Thyroid gland (tissue), 4 donors: ENCODE data around the gene ESRRB.

Experiments
- POLR2A ChIP-seq, 2 donors: fragments of 450-650 bp; IDR thresholded peaks; one replicate each; pipeline ENCODE4 v1.6.1; 2017; ENCODE audit warnings: antibody characterized with exemption in 2 of 2, mild to moderate bottlenecking in 2 of 2, moderate library complexity in 1 of 2
- TF ChIP-seq, protein P1 (sequence below), 6 experiments: fragments of 200-600 bp in 3 of 6; fragments of 450-650 bp in 3 of 6; sonication (generic) in 3 of 6; IDR thresholded peaks; one replicate each; pipeline ENCODE4 v1.5.1; 2016 to 2019; ENCODE audit warnings: antibody characterized with exemption in 6 of 6, mild to moderate bottlenecking in 2 of 6, inconsistent platforms in 1 of 6, moderate library complexity in 1 of 6

DNA sequence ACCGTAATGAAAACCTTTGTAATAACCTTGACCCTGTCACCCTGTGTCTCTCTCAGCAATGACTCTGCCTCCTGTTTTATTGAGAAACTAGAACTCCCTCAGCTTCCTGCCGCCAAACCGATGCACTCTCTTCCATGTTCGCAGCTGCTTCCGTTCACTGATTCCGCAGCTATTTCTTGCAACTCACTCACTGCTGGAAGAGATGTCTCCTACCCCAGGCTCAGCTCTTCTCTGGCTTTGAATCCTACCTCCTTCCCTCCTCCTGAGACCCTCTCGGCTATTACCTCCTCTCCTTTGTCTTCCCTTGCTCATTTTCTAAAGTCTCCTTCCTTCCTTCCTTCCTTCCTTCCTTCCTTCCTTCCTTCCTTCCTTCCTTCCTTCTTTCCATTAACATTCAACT is 71.0 kb downstream of the ESRRB start:
- no peak for TF ChIP-seq POLR2A (IDR thresholded peaks at IDR 0.05)
- TF ChIP-seq, protein P1, sequence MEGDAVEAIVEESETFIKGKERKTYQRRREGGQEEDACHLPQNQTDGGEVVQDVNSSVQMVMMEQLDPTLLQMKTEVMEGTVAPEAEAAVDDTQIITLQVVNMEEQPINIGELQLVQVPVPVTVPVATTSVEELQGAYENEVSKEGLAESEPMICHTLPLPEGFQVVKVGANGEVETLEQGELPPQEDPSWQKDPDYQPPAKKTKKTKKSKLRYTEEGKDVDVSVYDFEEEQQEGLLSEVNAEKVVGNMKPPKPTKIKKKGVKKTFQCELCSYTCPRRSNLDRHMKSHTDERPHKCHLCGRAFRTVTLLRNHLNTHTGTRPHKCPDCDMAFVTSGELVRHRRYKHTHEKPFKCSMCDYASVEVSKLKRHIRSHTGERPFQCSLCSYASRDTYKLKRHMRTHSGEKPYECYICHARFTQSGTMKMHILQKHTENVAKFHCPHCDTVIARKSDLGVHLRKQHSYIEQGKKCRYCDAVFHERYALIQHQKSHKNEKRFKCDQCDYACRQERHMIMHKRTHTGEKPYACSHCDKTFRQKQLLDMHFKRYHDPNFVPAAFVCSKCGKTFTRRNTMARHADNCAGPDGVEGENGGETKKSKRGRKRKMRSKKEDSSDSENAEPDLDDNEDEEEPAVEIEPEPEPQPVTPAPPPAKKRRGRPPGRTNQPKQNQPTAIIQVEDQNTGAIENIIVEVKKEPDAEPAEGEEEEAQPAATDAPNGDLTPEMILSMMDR (IDR thresholded peaks at IDR 0.05): no peak
